PC-3 (cell line): ENCODE data around the gene PLSCR4. TPM values are rescaled to one million over a fixed set of nuclear protein-coding genes. Genes with fewer than 3 reads are reported as not detected.

Source experiments
- ATAC-seq: fragments of 200-7000 bp; cut with Tn5 transposase; 2 replicates; pipeline ENCODE4 v1.9.1; 2020; ENCODE audit warnings: mild to moderate bottlenecking, moderate library complexity
- BruUV-seq: library from RNA; stranded (reverse); fragments of 400-500 nt; replicated peaks from 2 replicates; lab custom pipeline; 2021; lab: Mats Ljungman, UMichigan
- CTCF ChIA-PET: fragments of 300-600 bp; sonication (Branson Sonifier 250); formaldehyde crosslinking; loops from one replicate; lab custom pipeline; 2022; ENCODE audit warnings: antibody characterized with exemption; lab: Charles Lee
- POLR2A ChIA-PET: fragments of 300-600 bp; sonication (Branson Sonifier 250); formaldehyde crosslinking; loops from one replicate; lab custom pipeline; 2022; ENCODE audit warnings: antibody characterized with exemption; ENCODE audit not compliant: unreplicated experiment; lab: Charles Lee
- DNase-seq: peaks from one replicate; pipeline ENCODE4 v3.0.0-alpha.2; 2015
- H2AFZ ChIP-seq: fragments of 300-600 bp; sonication (generic); 2 replicates; pipeline ENCODE4 v1.6.0; 2016; ENCODE audit warnings: antibody characterized with exemption, low read length
- H3F3A ChIP-seq: fragments of 300-600 bp; sonication (generic); one replicate; pipeline ENCODE4 v1.6.0; 2017; ENCODE audit warnings: antibody characterized with exemption, low read length, control low read depth, mild to moderate bottlenecking; ENCODE audit not compliant: unreplicated experiment
- H3K27ac ChIP-seq: fragments of 300-600 bp; sonication (generic); 2 replicates; pipeline ENCODE4 v1.5.1; 2016; ENCODE audit warnings: mild to moderate bottlenecking, low read length
- H3K27me3 ChIP-seq: fragments of 300-600 bp; sonication (generic); 2 replicates; pipeline ENCODE4 v1.6.1; 2016; ENCODE audit warnings: low read length, mixed read lengths
- H3K36me3 ChIP-seq: fragments of 300-600 bp; sonication (generic); 2 replicates; pipeline ENCODE4 v1.6.1; 2016; ENCODE audit warnings: low read depth, mixed run types, low read length, mixed read lengths
- H3K4me1 ChIP-seq: fragments of 300-600 bp; sonication (generic); 2 replicates; pipeline ENCODE4 v1.5.1; 2016; ENCODE audit warnings: low read length; ENCODE audit not compliant: insufficient read depth
- H3K4me2 ChIP-seq: fragments of 300-600 bp; sonication (generic); 2 replicates; pipeline ENCODE4 v1.6.0; 2016; ENCODE audit warnings: low read length
- H3K4me3 ChIP-seq: fragments of 300-600 bp; sonication (generic); 2 replicates; pipeline ENCODE4 v1.5.1; 2016; ENCODE audit warnings: mild to moderate bottlenecking, low read length, mixed read lengths
- H3K79me2 ChIP-seq: fragments of 300-600 bp; sonication (generic); 2 replicates; pipeline ENCODE4 v1.6.1; 2017; ENCODE audit warnings: low read length, mixed read lengths
- H3K9ac ChIP-seq: fragments of 300-600 bp; sonication (generic); 2 replicates; pipeline ENCODE4 v1.6.0; 2016; ENCODE audit warnings: mild to moderate bottlenecking, low read length
- H3K9me2 ChIP-seq: fragments of 300-600 bp; sonication (generic); replicated peaks from 2 replicates; pipeline ENCODE4 v1.6.1; 2016; ENCODE audit warnings: mixed run types, low read length, mixed read lengths
- H3K9me3 ChIP-seq: fragments of 300-600 bp; sonication (generic); 2 replicates; pipeline ENCODE4 v1.6.1; 2016; ENCODE audit warnings: low read length, mixed read lengths
- H4K20me1 ChIP-seq: fragments of 300-600 bp; sonication (generic); 2 replicates; pipeline ENCODE4 v1.6.1; 2016; ENCODE audit warnings: low read length, mixed read lengths
- CTCF ChIP-seq: fragments of 300-600 bp; sonication (generic); conservative IDR thresholded peaks from 2 replicates; pipeline ENCODE4 v1.5.1; 2017; ENCODE audit warnings: antibody characterized with exemption, low read depth, mild to moderate bottlenecking, low read length
- EZH2 ChIP-seq: fragments of 300-600 bp; sonication (generic); IDR thresholded peaks from one replicate; pipeline ENCODE4 v1.6.1; 2017; ENCODE audit warnings: antibody characterized with exemption, mild to moderate bottlenecking, low read length; ENCODE audit not compliant: unreplicated experiment
- EZH2phosphoT487 ChIP-seq: fragments of 300-600 bp; sonication (generic); IDR thresholded peaks from 2 replicates; pipeline ENCODE4 v1.6.1; 2018; ENCODE audit warnings: mild to moderate bottlenecking, antibody characterized with exemption, low read length, borderline replicate concordance
- intact Hi-C: fragments of 100-400 bp; cut with micrococcal nuclease; formaldehyde crosslinking; loops from 2 replicates; pipeline ENCODE4 v1.9.0; 2023
- total RNA-seq: library from RNA; depleted of rRNA; stranded (reverse); fragments of >200 nt; gene quantifications from 2 replicates; pipeline ENCODE4 v1.2.3, GENCODE V29; 2014

The PLSCR4 gene
- total RNA-seq, 1 experiment from 2014 or later = 0.84 TPM

DNA sequence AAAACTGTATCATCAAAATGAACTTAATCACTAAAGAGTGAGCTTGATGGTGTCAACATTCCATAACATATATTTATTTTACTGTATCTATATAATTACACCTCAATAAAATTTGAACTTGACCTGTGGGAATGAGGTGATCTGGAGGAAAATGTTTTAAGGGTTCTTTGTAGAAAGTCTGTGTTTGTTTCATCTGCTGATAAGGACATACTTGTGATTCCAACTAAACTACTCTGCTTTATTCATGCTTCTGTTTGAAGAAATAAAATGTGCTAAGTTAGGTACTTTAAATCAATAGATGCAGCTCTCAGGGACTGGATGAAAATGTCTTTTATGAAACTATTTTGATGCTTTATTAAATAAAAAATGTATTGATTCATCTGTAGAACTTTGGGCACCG, 78.3 kb downstream of the PLSCR4 start:
- Histone ChIP-seq H3K4me3 (no peak overlapping the region), H3F3A (peaks cover 4% of the 10 kb centered on the region), H3K27ac (no peak overlapping the region), H2AFZ (no peak overlapping the region), H3K79me2 (no peaks in the 10 kb centered on the region), H4K20me1 (no peaks in the 10 kb centered on the region), H3K4me1 (peaks cover 20% of the 10 kb centered on the region), H3K9me2 (no peaks in the 10 kb centered on the region), H3K27me3 (no peaks in the 10 kb centered on the region), H3K9ac (no peak overlapping the region), H3K36me3 (no peaks in the 10 kb centered on the region), H3K9me3 (no peaks in the 10 kb centered on the region), H3K4me2 (no peak overlapping the region)
- ChIA-PET POLR2A (no interaction called here), CTCF (no interaction called here)
- intact Hi-C loops = no loop called here
- ATAC-seq (no peak), DNase-seq (no peak)
- BruUV-seq = no TSS peak
- no peak for TF ChIP-seq CTCF
- no peak for TF ChIP-seq EZH2phosphoT487
- no peak for TF ChIP-seq EZH2

GRCh38 chr3:146170591-146170990, 80.3 kb downstream of the PLSCR4 start:
- Histone ChIP-seq H2AFZ (no peak overlapping the region), H3F3A (peaks cover 11% of the 10 kb centered on the region), H3K9me3 (no peaks in the 10 kb centered on the region), H3K9ac (no peak overlapping the region), H4K20me1 (no peaks in the 10 kb centered on the region), H3K4me3 (no peak overlapping the region), H3K27me3 (no peaks in the 10 kb centered on the region), H3K36me3 (no peaks in the 10 kb centered on the region), H3K4me1 (peaks cover 29% of the 10 kb centered on the region), H3K79me2 (no peaks in the 10 kb centered on the region), H3K4me2 (no peak overlapping the region), H3K9me2 (no peaks in the 10 kb centered on the region), H3K27ac (no peak overlapping the region)
- CTCF ChIA-PET = no interaction called here
- DNase-seq = peak; percentile 59
- no peak for TF ChIP-seq EZH2phosphoT487
- no peak for TF ChIP-seq CTCF
- no peak for TF ChIP-seq EZH2
- ATAC-seq = no peak
- BruUV-seq = no TSS peak
- POLR2A ChIA-PET = no interaction called here
- intact Hi-C loops = no loop called here

- ATAC-seq = no peak
- TF ChIP-seq EZH2 = no peak
- no peak for TF ChIP-seq EZH2phosphoT487
- no peak for TF ChIP-seq CTCF
Observed at GRCh38 chr3:146169891-146170290, 81.0 kb downstream of the PLSCR4 start.

More at GRCh38 chr3:146169891-146170290, 81.0 kb downstream of the PLSCR4 start:
- Histone ChIP-seq H2AFZ (no peak overlapping the region), H3F3A (peaks cover 17% of the 10 kb centered on the region), H3K9me2 (no peaks in the 10 kb centered on the region), H3K36me3 (no peaks in the 10 kb centered on the region), H3K4me2 (no peak overlapping the region), H3K27me3 (no peaks in the 10 kb centered on the region), H3K79me2 (no peaks in the 10 kb centered on the region), H3K9me3 (no peaks in the 10 kb centered on the region), H3K9ac (no peak overlapping the region), H3K27ac (no peak overlapping the region), H3K4me3 (no peak overlapping the region), H4K20me1 (no peaks in the 10 kb centered on the region), H3K4me1 (peaks cover 36% of the 10 kb centered on the region)
- CTCF ChIA-PET = no interaction called here
- no TSS peak for BruUV-seq
- intact Hi-C loops = no loop called here
- DNase-seq = peak; percentile 38
- POLR2A ChIA-PET = no interaction called here
